GM12878 (cell line): ENCODE results near the gene CRTC1. TPM values are rescaled to one million over a fixed set of nuclear protein-coding genes. Genes with fewer than 3 reads are reported as not detected.

ENCODE experiments used
- ATAC-seq: fragments of 200-7000 bp; cut with Tn5 transposase; 3 replicates; pipeline ENCODE4 v1.9.1; 2020; ENCODE audit warnings: mild to moderate bottlenecking, moderate library complexity
- BruUV-seq: library from RNA; stranded (reverse); fragments of 400-500 nt; replicated peaks from 2 replicates; lab custom pipeline; 2021; lab: Mats Ljungman, UMichigan
- CTCF ChIA-PET: fragments of 300-600 bp; sonication (Branson Sonifier 250); formaldehyde crosslinking; extraction: SDS; loops from one replicate; lab custom pipeline; 2021; ENCODE audit warnings: inconsistent platforms; lab: Yijun Ruan, JAX
- POLR2A ChIA-PET: fragments of 350-600 bp; formaldehyde crosslinking; extraction: SDS; loops from one replicate; lab custom pipeline; 2021; ENCODE audit warnings: inconsistent platforms; lab: Charles Lee
- RAD21 ChIA-PET: fragments of 300-600 bp; sonication (Branson Sonifier 250); formaldehyde crosslinking; loops from one replicate; lab custom pipeline; 2023; ENCODE audit warnings: antibody characterized with exemption; ENCODE audit not compliant: unreplicated experiment; lab: Charles Lee
- SMC1A ChIA-PET: fragments of 300-600 bp; sonication (Branson Sonifier 250); formaldehyde crosslinking; loops from one replicate; lab custom pipeline; 2023; ENCODE audit not compliant: unreplicated experiment, uncharacterized antibody; lab: Charles Lee
- DNase-seq: peaks from one replicate; pipeline ENCODE4 v3.0.0-alpha.2; 2011; ENCODE audit warnings: low read depth, low spot score
- FAIRE-seq: peaks from 3 replicates; lab custom pipeline; 2011; peaks lifted over from hg19 to GRCh38; lab: Jason Lieb, UNC
- H2AFZ ChIP-seq: 2 replicates; pipeline ENCODE4 v1.6.0; 2011; ENCODE audit warnings: low read depth, low read length, control low read depth; ENCODE audit not compliant: control insufficient read depth
- H3K27ac ChIP-seq: 2 replicates; pipeline ENCODE4 v1.5.1; 2011; ENCODE audit warnings: control low read depth; ENCODE audit not compliant: control insufficient read depth, insufficient read depth
- H3K27me3 ChIP-seq, 2 experiments: replicated peaks in 1 of 2; 2 replicates each; pipeline versions ENCODE4 v1.6.0 to v1.6.1; 2011; ENCODE audit warnings: low read length in 1 of 2; ENCODE audit not compliant: control insufficient read depth in 2 of 2, insufficient read depth in 2 of 2
- H3K36me3 ChIP-seq, 2 experiments: 2 replicates each; pipeline ENCODE4 v1.5.1; 2011; ENCODE audit warnings: low read length in 1 of 2; ENCODE audit not compliant: control insufficient read depth in 2 of 2, insufficient read depth in 2 of 2
- H3K4me1 ChIP-seq: 2 replicates; pipeline ENCODE4 v1.6.1; 2011; ENCODE audit warnings: mild to moderate bottlenecking, low read length, moderate library complexity, mixed read lengths; ENCODE audit not compliant: control insufficient read depth, insufficient read depth
- H3K4me2 ChIP-seq: 2 replicates; pipeline ENCODE4 v1.6.0; 2011; ENCODE audit warnings: control low read depth; ENCODE audit not compliant: control insufficient read depth, insufficient read depth
- H3K4me3 ChIP-seq: fragments of 200-600 bp; sonication (generic); 2 replicates; pipeline ENCODE4 v1.5.1; 2016
- H3K79me2 ChIP-seq: 2 replicates; pipeline ENCODE4 v1.6.0; 2011; ENCODE audit warnings: low read length; ENCODE audit not compliant: control insufficient read depth, insufficient read depth
- H3K9ac ChIP-seq: 2 replicates; pipeline ENCODE4 v1.8.0; 2011; ENCODE audit warnings: low read length, control low read depth, mixed read lengths; ENCODE audit not compliant: control insufficient read depth, insufficient read depth
- H3K9me3 ChIP-seq: replicated peaks from 3 replicates; pipeline ENCODE4 v1.5.1; 2011; ENCODE audit warnings: mild to moderate bottlenecking, low read length; ENCODE audit not compliant: control insufficient read depth, insufficient read depth
- H4K20me1 ChIP-seq: 2 replicates; pipeline ENCODE4 v1.6.0; 2011; ENCODE audit not compliant: control insufficient read depth, insufficient read depth
- FOS ChIP-seq: IDR thresholded peaks from 3 replicates; pipeline ENCODE4 v1.6.1; 2011; ENCODE audit warnings: borderline replicate concordance; ENCODE audit not compliant: insufficient read length; ENCODE audit errors: extremely low read depth
- FOXK2 ChIP-seq: fragments of 450-650 bp; IDR thresholded peaks from 2 replicates; pipeline ENCODE4 v1.6.1; 2017; ENCODE audit warnings: mild to moderate bottlenecking, moderate library complexity
- HDAC2 ChIP-seq: fragments of 200-600 bp; sonication (generic); IDR thresholded peaks from 2 replicates; pipeline ENCODE4 v1.6.1; 2017
- IKZF1 ChIP-seq: fragments of 450-650 bp; conservative IDR thresholded peaks from 2 replicates; pipeline ENCODE4 v1.6.1; 2017; ENCODE audit warnings: antibody characterized with exemption, mild to moderate bottlenecking
- IRF4 ChIP-seq: IDR thresholded peaks from 2 replicates; pipeline ENCODE4 v1.6.1; 2011; ENCODE audit warnings: low read depth, low read length
- SMC3 ChIP-seq: IDR thresholded peaks from 2 replicates; pipeline ENCODE4 v1.6.1; 2011; ENCODE audit warnings: low read length, improper control_type of control experiment, borderline replicate concordance
- SP1 ChIP-seq: IDR thresholded peaks from one replicate; pipeline ENCODE4 v1.6.1; 2011; ENCODE audit warnings: low read depth, low read length
- SPI1 ChIP-seq: IDR thresholded peaks from 2 replicates; pipeline ENCODE4 v1.6.1; 2011; ENCODE audit warnings: low read depth, mild to moderate bottlenecking, low read length, moderate library complexity, borderline replicate concordance; ENCODE audit not compliant: insufficient read depth
- STAT1 ChIP-seq: fragments of 450-650 bp; conservative IDR thresholded peaks from 2 replicates; pipeline ENCODE4 v1.6.1; 2014; ENCODE audit warnings: antibody characterized with exemption, mild to moderate bottlenecking
- TBL1XR1 ChIP-seq: IDR thresholded peaks from 2 replicates; pipeline ENCODE4 v1.6.1; 2012; ENCODE audit warnings: low read depth, low read length, improper control_type of control experiment
- TCF3 ChIP-seq: IDR thresholded peaks from 2 replicates; pipeline ENCODE4 v1.6.1; 2012; ENCODE audit warnings: low read depth, mild to moderate bottlenecking, low read length, borderline replicate concordance; ENCODE audit not compliant: insufficient read depth
- WGBS: methylation state at CpG from one replicate; pipeline ENCODE4 v1.1.6; 2016; ENCODE audit warnings: low lambda C conversion rate; ENCODE audit not compliant: insufficient replicate concordance, insufficient coverage; ENCODE audit errors: missing lambda C conversion rate; 5-methylcytosine and 5-hydroxymethylcytosine counted together
- in situ Hi-C: fragments of 300-500 bp; cut with MboI; formaldehyde crosslinking; loops from 9 replicates; pipeline ENCODE4 v1.14.3; 2018; ENCODE audit warnings: mixed read lengths
- intact Hi-C: fragments of 100-400 bp; cut with micrococcal nuclease; formaldehyde crosslinking; loops from one replicate; pipeline ENCODE4 v1.14.2; 2022; ENCODE audit not compliant: unreplicated experiment
- polyA plus RNA-seq, 11 experiments: library from polyadenylated mRNA; depleted of rRNA in 4 of 11; unstranded in 6 of 11; stranded (reverse) in 5 of 11; fragments of >200 nt; fragmentation: Nextera tagmentation in 4 of 11; fragmentation: Illumina TruSeq in 1 of 11; extraction: Ambion mirVana in 4 of 11; extraction: Trizol in 1 of 11; gene quantifications; 1 replicate in 1 of 11; 2 replicates in 10 of 11; pipeline versions ENCODE4 v1.2.1 to v1.2.3, GENCODE V29; 2011 to 2016; ENCODE audit warnings: inconsistent platforms in 2 of 11, missing spikeins in 2 of 11, low read depth in 1 of 11
- total RNA-seq, 4 experiments: library from RNA; depleted of rRNA in 3 of 4; stranded (reverse); fragments of >200 nt in 3 of 4; fragmentation: Illumina TruSeq in 1 of 4; extraction: Trizol in 1 of 4; gene quantifications; 2 replicates each; pipeline versions ENCODE4 v1.2.1 to v1.2.3, GENCODE V29; 2013 to 2021

Gene CRTC1
- total and polyA plus RNA-seq, 10 of the 15 experiments (the other 5 are each of a cell fraction or from before 2014, with no cell fraction given) = 0.02 to 4.6 (median 1.1) TPM; not detected in 1

- TF ChIP-seq TCF3 = no peak
These were observed 90.2 kb downstream of the CRTC1 start (continued) for GRCh38 chr19:18773682-18774081.

GRCh38 chr19:18774107-18774506 lies 90.6 kb downstream of the CRTC1 start:
- ATAC-seq (no peak), FAIRE-seq (no peak)
- Histone ChIP-seq H3K79me2 (no peaks in the 10 kb centered on the region), H2AFZ (no peak overlapping the region), H3K9ac (no peak overlapping the region), H4K20me1 (no peaks in the 10 kb centered on the region), H3K4me3 (no peak overlapping the region), H3K4me1 (no peaks in the 10 kb centered on the region)
- intact Hi-C loops = loop anchor here (5.0 kb wide), 1 partner anchor 73 kb away; no protein-coding TSS in a partner anchor
- CTCF ChIA-PET = interaction anchor here (1.1 to 3.8 kb wide), 2 partner anchors 58 to 74 kb away, joined by 3 to 29 read pairs; no protein-coding TSS in a partner anchor
- TF ChIP-seq TBL1XR1 (no peak), SP1 (no peak), HDAC2 (no peak)
- TF ChIP-seq, all 136 proteins: peak for 0
- H3K27me3 ChIP-seq = no peaks in the 10 kb centered on the region
- DNase-seq = no peak
- no TSS peak for BruUV-seq
- WGBS = 44% methylated on average over 11 of the region's 11 CpGs
- no peaks in the 10 kb centered on the region for H3K36me3 ChIP-seq
- H3K27ac ChIP-seq = no peak overlapping the region
- ChIA-PET SMC1A (interaction anchor here (0.8 kb wide), 1 partner anchor 82 kb away, joined by 3 read pairs; no protein-coding TSS in a partner anchor), RAD21 (interaction anchor here (0.6 to 1.9 kb wide), 2 partner anchors 74 to 954 kb away, joined by 3 to 9 read pairs; no protein-coding TSS in a partner anchor), POLR2A (no interaction called here)
- no peak overlapping the region for H3K4me2 ChIP-seq
- no peaks in the 10 kb centered on the region for H3K9me3 ChIP-seq
- in situ Hi-C loops = no loop called here

- no peak overlapping the region for H3K9ac ChIP-seq
- no peaks in the 10 kb centered on the region for H3K9me3 ChIP-seq
- no peak overlapping the region for H3K4me2 ChIP-seq
- no peak for FAIRE-seq
- H3K27ac ChIP-seq = no peak overlapping the region
- ChIA-PET CTCF (no interaction called here), RAD21 (no interaction called here), SMC1A (no interaction called here), POLR2A (no interaction called here)
- no peaks in the 10 kb centered on the region for H3K4me1 ChIP-seq
- no peak for DNase-seq
- no peak for ATAC-seq
- 79% methylated on average over 40 of the region's 40 CpGs for WGBS
- intact Hi-C loops = loop anchor here (5.0 kb wide), 1 partner anchor 72 kb away; no protein-coding TSS in a partner anchor
- no TSS peak for BruUV-seq
- no peak for TF ChIP-seq STAT1
- TF ChIP-seq FOS = no peak
- TF ChIP-seq IKZF1 = no peak
- TF ChIP-seq SPI1 = no peak
- TF ChIP-seq TCF3 = no peak
- no peak for TF ChIP-seq FOXK2
- TF ChIP-seq IRF4 = no peak
- no peak for TF ChIP-seq SMC3
- H3K27me3 ChIP-seq = no peaks in the 10 kb centered on the region
- no peak overlapping the region for H2AFZ ChIP-seq
- H3K79me2 ChIP-seq = no peaks in the 10 kb centered on the region
- H3K4me3 ChIP-seq = no peak overlapping the region
- H4K20me1 ChIP-seq = no peaks in the 10 kb centered on the region
- H3K36me3 ChIP-seq = no peaks in the 10 kb centered on the region
- in situ Hi-C loops = no loop called here
These were observed 91.4 kb downstream of the CRTC1 start for GRCh38 chr19:18774782-18775444.
